Sigmoid colon (tissue), 7 donors: ENCODE measurements around the gene NOP16. TPM values are rescaled to one million over a fixed set of nuclear protein-coding genes. Genes with fewer than 3 reads are reported as not detected.
"Not testable (repeated sequence)": the region's sequence is repeated elsewhere in the genome, so short reads cannot be mapped to it uniquely, and the experiment has no call there.

Experiments
- DNase-seq: peaks from one replicate; pipeline ENCODE4 v3.0.0-alpha.2; 2019
- H3K27ac ChIP-seq, 4 donors: fragments of 200-600 bp; sonication (generic); one replicate each; pipeline ENCODE4 v1.5.1; 2016 to 2019; ENCODE audit warnings: mild to moderate bottlenecking in 1 of 4
- H3K27me3 ChIP-seq, 3 donors: fragments of 200-600 bp; sonication (generic); one replicate each; pipeline ENCODE4 v1.5.1; 2019; ENCODE audit warnings: mild to moderate bottlenecking in 1 of 3
- H3K36me3 ChIP-seq, 4 donors: fragments of 200-600 bp; sonication (generic); one replicate each; pipeline ENCODE4 v1.5.1; 2016 to 2019
- H3K4me1 ChIP-seq, 4 donors: fragments of 200-600 bp; sonication (generic); one replicate each; pipeline ENCODE4 v1.5.1; 2017 to 2019
- H3K4me3 ChIP-seq, 4 donors: fragments of 200-600 bp; sonication (generic); one replicate each; pipeline ENCODE4 v1.5.1; 2017 to 2019; ENCODE audit warnings: mild to moderate bottlenecking in 2 of 4, moderate library complexity in 1 of 4
- H3K9me3 ChIP-seq, 4 donors: fragments of 200-600 bp in 3 of 4; sonication (generic) in 3 of 4; one replicate each; pipeline versions ENCODE4 v1.5.1 to v1.6.1; 2013 to 2019
- CTCF ChIP-seq, 4 experiments: fragments of 450-650 bp in 3 of 4; fragments of 200-600 bp in 1 of 4; IDR thresholded peaks; one replicate each; pipeline ENCODE4 v1.5.1; 2016 to 2019; ENCODE audit warnings: antibody characterized with exemption in 4 of 4, mild to moderate bottlenecking in 3 of 4, moderate library complexity in 2 of 4
- EP300 ChIP-seq, 4 donors: sonication (generic); formaldehyde crosslinking; IDR thresholded peaks; one replicate each; pipeline ENCODE4 v1.6.1; 2017; ENCODE audit warnings: antibody characterized with exemption in 4 of 4
- POLR2A ChIP-seq, 2 donors: fragments of 450-650 bp; IDR thresholded peaks; one replicate each; pipeline ENCODE4 v1.6.1; 2016; ENCODE audit warnings: antibody characterized with exemption in 2 of 2, mild to moderate bottlenecking in 2 of 2, moderate library complexity in 2 of 2
- POLR2AphosphoS5 ChIP-seq, 4 donors: sonication (generic); formaldehyde crosslinking; IDR thresholded peaks; one replicate each; pipeline ENCODE4 v1.6.1; 2017; ENCODE audit warnings: antibody characterized with exemption in 4 of 4
- WGBS, 2 donors: extraction: QIAGEN DNeasy Blood & Tissue Kit; methylation state at CpG; one replicate each; pipeline ENCODE4 v1.1.7; 2013; 5-methylcytosine and 5-hydroxymethylcytosine counted together
- intact Hi-C: fragments of 100-400 bp; cut with DNase I; formaldehyde crosslinking; loops from one replicate; pipeline ENCODE4 v1.15.1; 2023
- polyA plus RNA-seq, 3 donors: library from polyadenylated mRNA; stranded (reverse); fragments of 200-250 nt; gene quantifications; one replicate each; pipeline ENCODE4 v1.2.3, GENCODE V29; 2013
- total RNA-seq, 4 donors: library from RNA; depleted of rRNA; stranded (reverse); fragments of >200 nt; gene quantifications; one replicate each; pipeline ENCODE4 v1.1.0, GENCODE V29; 2016
- donor health status: healthy with polysubstance abuse.
- donor health status: Bipolar disorder and iron deficiency.
- donor health status: healthy.

The NOP16 gene
- total and polyA plus RNA-seq, 7 donors = 4.4 to 50.7 (median 17.8) TPM

GRCh38 chr5:176412517-176413254 is 24.3 kb upstream of the NOP16 start:
- Histone ChIP-seq H3K9me3 (no peaks in the 10 kb centered on the region), H3K27ac (peak overlapping the region in 3 of 4 donors; percentile 42 to 95 (median 47)), H3K27me3 (no peaks in the 10 kb centered on the region), H3K36me3 (peaks cover 0 to 31% (median 9%) of the 10 kb centered on the region in 4 donors), H3K4me3 (no peak overlapping the region), H3K4me1 (peaks cover 0 to 53% (median 38%) of the 10 kb centered on the region in 4 donors)
- WGBS, 2 donors = 86 to 89% methylated on average over 10 of the region's 10 CpGs
- no peak for DNase-seq
- intact Hi-C loops = loop anchor here (10.0 kb wide), 1 partner anchor 162 kb away; no protein-coding TSS in a partner anchor
- no peak for TF ChIP-seq POLR2AphosphoS5 (IDR thresholded peaks at IDR 0.05)
- TF ChIP-seq EP300 (IDR thresholded peaks at IDR 0.05) = no peak
- no peak for TF ChIP-seq POLR2A (IDR thresholded peaks at IDR 0.05)
- no peak for TF ChIP-seq CTCF (IDR thresholded peaks at IDR 0.05)

- H3K27ac ChIP-seq = no peak overlapping the region
- DNase-seq = no peak
- H3K27me3 ChIP-seq = no peaks in the 10 kb centered on the region
- 72 to 95% methylated on average over 5 of the region's 5 CpGs for WGBS, 2 donors
- intact Hi-C loops = loop anchor here (10.0 kb wide), 1 partner anchor 164 kb away; no protein-coding TSS in a partner anchor
- H3K9me3 ChIP-seq = no peaks in the 10 kb centered on the region
- H3K4me1 ChIP-seq = peaks cover 0 to 45% (median 30%) of the 10 kb centered on the region in 4 donors
- H3K4me3 ChIP-seq = no peak overlapping the region
- peaks cover 0 to 52% (median 12%) of the 10 kb centered on the region in 4 donors for H3K36me3 ChIP-seq
- TF ChIP-seq POLR2A (IDR thresholded peaks at IDR 0.05) (no peak), POLR2AphosphoS5 (IDR thresholded peaks at IDR 0.05) (no peak), EP300 (IDR thresholded peaks at IDR 0.05) (no peak), CTCF (IDR thresholded peaks at IDR 0.05) (no peak)
Observed at GRCh38 chr5:176410486-176411180, 22.2 kb upstream of the NOP16 start.

GRCh38 chr5:176409765-176410164 is 21.4 kb upstream of the NOP16 start:
- intact Hi-C loops = loop anchor here (10.0 kb wide), 1 partner anchor 165 kb away; no protein-coding TSS in a partner anchor
- Histone ChIP-seq H3K4me1 (peaks cover 0 to 37% (median 22%) of the 10 kb centered on the region in 4 donors), H3K36me3 (peaks cover 0 to 57% (median 13%) of the 10 kb centered on the region in 4 donors)

GRCh38 chr5:176408590-176408989 is 20.2 kb upstream of the NOP16 start:
- intact Hi-C loops = no loop called here
- peaks cover 0 to 25% (median 11%) of the 10 kb centered on the region in 4 donors for H3K4me1 ChIP-seq
- H3K36me3 ChIP-seq = peaks cover 0 to 61% (median 13%) of the 10 kb centered on the region in 4 donors
- H3K4me3 ChIP-seq = no peak overlapping the region
- TF ChIP-seq POLR2A (IDR thresholded peaks at IDR 0.05) (no peak), POLR2AphosphoS5 (IDR thresholded peaks at IDR 0.05) (no peak), EP300 (IDR thresholded peaks at IDR 0.05) (no peak), CTCF (IDR thresholded peaks at IDR 0.05) (no peak)
- no peak for DNase-seq
- H3K27ac ChIP-seq = no peak overlapping the region
- H3K9me3 ChIP-seq = no peaks in the 10 kb centered on the region
- H3K27me3 ChIP-seq = no peaks in the 10 kb centered on the region
- 89% methylated on average over 5 of the region's 5 CpGs for WGBS, 2 donors

More at GRCh38 chr5:176409765-176410164, 21.4 kb upstream of the NOP16 start:
- DNase-seq = no peak
- Histone ChIP-seq H3K9me3 (no peaks in the 10 kb centered on the region), H3K4me3 (no peak overlapping the region), H3K27me3 (no peaks in the 10 kb centered on the region), H3K27ac (no peak overlapping the region)
- WGBS, 2 donors = 97 to 98% methylated on average over 4 of the region's 4 CpGs
- TF ChIP-seq POLR2AphosphoS5 (IDR thresholded peaks at IDR 0.05) = no peak
- no peak for TF ChIP-seq POLR2A (IDR thresholded peaks at IDR 0.05)
- no peak for TF ChIP-seq EP300 (IDR thresholded peaks at IDR 0.05)
- TF ChIP-seq CTCF (IDR thresholded peaks at IDR 0.05) = no peak

- intact Hi-C loops, H3K27me3 ChIP-seq, H3K4me3 ChIP-seq, DNase-seq, H3K9me3 ChIP-seq: not testable (repeated sequence)
- H3K4me1 ChIP-seq = peaks cover 0 to 21% (median 7%) of the 10 kb centered on the region in 4 donors
- peak overlapping the region in 1 of 4 donors; percentile 59 for H3K27ac ChIP-seq
- peaks cover 0 to 61% (median 13%) of the 10 kb centered on the region in 4 donors for H3K36me3 ChIP-seq
- WGBS, 2 donors = 92 to 95% methylated on average over 10 of the region's 10 CpGs
Observed at GRCh38 chr5:176408252-176408573, 19.8 kb upstream of the NOP16 start.
